LoVo (cell line): ENCODE measurements around the gene ORAI1.
"Not testable (repeated sequence)": the region's sequence is repeated elsewhere in the genome, so short reads cannot be mapped to it uniquely, and the experiment has no call there.

Experiments used
- DNase-seq: peaks from one replicate; pipeline ENCODE4 v3.0.0-alpha.2; 2016; ENCODE audit warnings: low spot score

ORAI1 gene

DNA sequence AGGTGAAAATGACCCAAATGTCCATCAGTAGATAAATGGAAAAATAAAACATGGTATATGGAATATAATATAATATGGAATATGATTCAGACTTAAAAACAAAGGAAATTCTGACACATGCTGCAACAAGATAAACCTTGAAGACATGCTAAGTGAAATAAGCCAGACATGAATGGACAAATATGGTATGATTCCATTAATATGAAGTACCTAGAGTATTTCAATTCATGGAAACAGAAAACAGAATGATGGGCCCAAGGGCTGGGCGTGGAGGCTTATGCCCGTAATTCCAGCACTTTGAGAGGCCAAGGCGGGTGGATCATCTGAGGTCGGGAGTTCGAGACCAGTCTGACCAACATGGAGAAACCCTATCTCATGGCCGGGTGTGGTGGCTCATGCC, 22.7 kb upstream of the ORAI1 start:
- DNase-seq: no peak

- DNase-seq: no peak
These were observed 18.0 kb upstream of the ORAI1 start for GRCh38 chr12:121608301-121608700.

DNA sequence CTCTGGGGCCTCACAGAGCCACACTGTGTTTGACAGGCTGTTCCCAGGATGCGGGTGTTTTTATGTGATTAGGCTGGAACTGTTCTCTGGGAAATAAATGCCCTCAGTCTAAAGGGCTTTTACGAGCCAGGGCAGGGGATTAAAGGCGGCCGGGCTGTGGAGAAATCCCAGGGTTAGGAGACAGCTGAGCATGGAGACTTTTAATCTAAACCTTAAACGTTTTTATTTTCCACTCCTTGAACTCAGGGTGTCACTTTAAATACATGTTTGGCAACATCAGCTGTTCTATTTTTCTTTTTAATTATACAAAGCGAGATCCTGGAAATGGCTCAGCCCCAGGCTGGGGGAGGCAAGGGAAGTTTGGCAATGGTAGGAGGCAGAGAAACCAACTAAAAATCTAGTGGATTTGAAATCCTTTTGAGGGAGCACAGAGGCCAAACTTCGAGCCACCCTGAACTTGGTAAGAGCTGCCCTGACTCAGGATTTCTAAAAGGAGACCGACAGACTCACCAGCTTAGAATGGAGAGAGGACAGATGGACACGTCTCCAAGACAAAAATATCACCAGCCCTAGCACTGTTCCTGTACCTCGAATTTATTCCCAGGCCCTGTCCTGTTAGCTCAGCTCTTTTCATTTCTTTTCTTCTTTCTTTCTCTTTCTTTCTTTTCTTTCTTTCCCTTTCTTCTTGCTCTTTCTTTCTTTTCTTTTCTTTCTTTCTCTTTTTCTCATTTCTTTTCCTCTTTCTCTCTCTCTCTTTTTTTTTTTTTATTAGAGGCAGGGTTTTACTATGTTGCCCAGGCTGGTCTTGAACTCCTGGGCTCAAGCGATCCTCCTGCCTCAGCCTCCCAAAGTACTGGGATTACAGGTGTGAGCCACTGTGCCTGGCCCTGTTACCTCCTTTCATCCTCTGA, 15.8 kb upstream of the ORAI1 start:
- DNase-seq: no peak

DNA sequence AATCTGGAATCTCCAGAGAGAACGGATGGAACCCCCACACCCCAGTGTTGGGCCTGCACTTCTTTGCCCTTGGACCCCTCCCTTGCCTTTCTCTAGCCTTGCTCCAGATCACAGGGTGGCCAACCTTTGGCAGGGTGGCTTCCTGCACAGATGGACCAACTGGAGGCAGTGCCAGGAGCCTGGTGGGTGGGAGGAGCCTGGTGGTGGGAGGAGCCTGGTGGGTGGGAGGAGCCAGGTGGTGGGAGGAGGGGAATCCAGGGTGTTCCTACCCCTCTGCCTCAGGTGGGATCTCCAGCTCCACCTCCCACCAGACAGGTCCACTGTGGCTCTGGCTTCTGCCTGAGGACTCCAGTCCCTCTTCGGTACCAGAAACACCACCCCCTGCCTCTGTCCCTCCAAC, 15.0 kb upstream of the ORAI1 start:
- DNase-seq: no peak

DNA sequence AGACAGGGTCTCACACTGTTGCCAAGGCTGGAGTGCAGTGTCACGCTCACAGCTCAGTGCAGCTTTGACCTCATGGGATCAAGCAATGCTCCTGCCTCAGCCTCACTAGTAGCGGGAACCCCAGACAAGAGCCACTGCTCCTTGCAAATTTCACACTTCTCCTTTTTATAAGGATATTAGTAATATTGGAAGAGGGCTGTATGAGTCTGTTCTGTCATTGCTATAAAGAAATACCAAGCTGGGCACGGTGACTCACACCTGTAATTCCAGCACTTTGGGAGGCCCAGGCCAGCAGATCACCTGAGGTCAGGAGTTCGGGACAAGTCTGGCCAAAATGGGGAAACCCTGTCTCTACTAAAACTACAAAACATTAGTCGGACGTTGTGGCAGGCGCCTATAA, 12.9 kb upstream of the ORAI1 start:
- no peak for DNase-seq

DNA sequence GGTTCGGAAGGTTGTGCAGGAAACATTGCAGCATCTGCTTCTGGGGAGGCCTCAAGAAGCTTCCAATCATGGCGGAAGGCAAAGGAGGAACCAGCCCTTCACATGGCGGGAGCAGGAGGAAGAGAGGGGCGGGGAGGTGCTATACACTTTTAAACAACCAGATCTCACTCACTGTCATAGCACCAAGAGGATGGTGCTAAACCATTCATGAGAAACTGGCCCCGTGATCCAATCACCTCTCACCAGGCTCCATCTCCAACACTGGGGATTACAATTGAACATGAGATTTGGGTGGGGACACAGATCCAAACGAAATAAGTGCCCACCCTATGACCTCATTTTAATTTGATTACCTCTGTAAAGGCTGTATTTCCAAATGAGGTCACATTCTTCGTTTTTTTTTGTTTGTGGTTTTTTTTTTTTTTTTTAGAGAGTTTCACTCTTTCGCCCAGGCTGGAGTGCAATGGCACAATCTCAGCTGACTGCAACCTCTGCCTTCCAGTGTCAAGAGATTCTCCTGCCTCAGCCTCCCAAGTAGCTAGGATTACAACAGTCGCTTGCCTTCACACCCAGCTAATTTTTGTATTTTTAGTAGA, 11.4 kb upstream of the ORAI1 start:
- no peak for DNase-seq

DNA sequence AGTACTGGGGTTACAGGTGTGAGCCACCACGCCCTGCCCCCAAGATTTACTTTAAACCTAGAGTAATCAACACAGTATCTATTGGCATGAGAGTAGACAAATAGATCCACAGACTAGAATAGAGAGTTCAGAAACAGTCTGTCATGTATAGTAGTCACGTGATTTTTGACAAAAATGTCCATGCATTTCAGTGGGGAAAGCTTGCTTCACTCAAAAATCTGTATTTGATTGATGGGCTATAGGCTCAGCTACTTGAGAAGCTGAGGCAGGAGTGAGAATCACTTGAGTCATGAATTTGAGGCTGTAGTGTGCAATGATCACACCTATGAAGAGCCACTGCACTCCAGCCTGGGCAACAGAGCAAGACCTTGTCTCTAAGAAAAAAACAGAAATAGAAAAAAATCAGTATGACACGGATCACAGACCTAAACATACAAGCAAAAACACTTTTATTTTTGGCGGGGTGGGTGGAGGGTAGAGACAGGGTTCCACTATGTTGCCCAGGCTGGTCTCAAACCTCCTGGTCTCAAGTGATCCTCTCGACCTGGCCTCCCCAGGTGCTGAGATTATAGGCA, 7.6 kb upstream of the ORAI1 start:
- no peak for DNase-seq

DNA sequence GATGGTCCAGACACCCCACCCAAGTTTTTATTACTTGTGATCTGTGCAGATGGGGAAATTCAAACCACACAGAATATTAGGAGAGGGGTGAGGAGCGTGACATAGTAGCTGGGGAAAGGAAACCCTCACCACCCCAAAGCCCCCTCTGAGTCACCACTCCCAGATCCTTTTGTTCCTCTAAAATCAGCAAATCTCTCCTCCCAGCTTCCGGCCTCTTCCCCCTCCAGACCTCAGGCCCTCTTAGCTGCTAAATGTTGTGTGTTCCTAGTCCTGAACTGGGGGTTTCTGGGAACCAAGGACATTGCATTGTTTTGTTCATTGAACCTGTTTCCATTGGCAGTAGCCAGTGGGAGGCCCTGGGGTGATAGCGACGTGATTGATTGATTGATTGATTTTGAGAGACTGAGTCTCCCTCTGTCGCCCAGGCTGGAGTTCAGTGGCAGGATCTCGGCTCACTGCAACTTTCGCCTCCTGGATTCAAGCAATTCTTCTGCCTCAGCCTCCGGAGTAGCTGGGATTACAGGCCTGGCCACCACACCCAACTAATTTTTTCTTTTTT, 5.9 kb upstream of the ORAI1 start:
- no peak for DNase-seq

GRCh38 chr12:121626853-121627640, 717 bp downstream of the ORAI1 start:
- DNase-seq: peak; percentile 61

- peak; percentile 18 for DNase-seq
These were observed 1.7 kb downstream of the ORAI1 start for GRCh38 chr12:121628037-121628436.

GRCh38 chr12:121628536-121628935, 2.2 kb downstream of the ORAI1 start:
- DNase-seq: no peak

- DNase-seq: no peak
These were observed 4.5 kb downstream of the ORAI1 start for GRCh38 chr12:121630791-121631355.

DNA sequence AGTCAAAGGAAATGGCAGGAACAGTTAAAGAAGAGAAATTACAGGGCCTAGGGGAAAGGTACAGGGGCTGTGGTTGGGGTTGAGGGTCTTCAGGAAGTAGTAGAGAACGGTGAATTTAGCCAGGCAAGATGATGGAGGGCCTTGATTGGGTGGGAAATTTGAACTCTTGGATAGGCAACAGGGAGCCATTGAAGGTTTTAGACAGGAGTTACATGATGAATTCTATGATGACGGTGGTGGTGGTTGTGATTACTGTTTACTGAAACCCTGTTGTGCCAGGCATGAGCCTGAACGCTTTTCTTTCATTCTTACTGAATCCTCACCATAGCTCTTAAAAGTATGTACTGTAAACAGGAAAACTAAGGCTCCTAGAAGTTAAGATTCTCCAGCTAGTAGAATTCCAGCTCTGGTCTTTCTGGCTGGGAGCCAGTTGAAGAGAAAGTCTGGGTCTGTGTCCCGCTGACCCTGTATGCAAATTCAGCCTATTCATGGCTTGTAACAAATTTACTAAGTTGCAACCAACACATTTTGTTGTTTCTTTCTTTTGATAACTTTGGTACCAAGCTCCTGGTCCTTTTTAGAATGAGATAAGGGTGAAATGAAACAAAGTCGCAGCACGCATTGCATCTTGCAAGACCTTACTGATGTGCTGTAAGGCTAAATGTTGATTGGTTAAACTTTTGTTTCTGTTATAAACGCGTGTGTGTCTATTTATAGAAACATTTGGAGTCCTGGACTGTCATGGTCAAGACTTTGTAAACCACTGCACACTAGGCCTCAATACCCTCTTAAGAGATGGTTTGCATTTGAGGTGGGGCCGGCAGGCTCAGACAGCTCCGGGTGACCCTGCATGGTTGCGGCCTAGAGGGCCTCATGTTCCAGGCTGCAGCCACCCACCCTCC, 6.0 kb downstream of the ORAI1 start:
- no peak for DNase-seq

- not testable (repeated sequence) for DNase-seq
These were observed 7.5 kb downstream of the ORAI1 start for GRCh38 chr12:121633833-121634196.

- no peak for DNase-seq
These were observed 8.5 kb downstream of the ORAI1 start for GRCh38 chr12:121634836-121635235.

DNA sequence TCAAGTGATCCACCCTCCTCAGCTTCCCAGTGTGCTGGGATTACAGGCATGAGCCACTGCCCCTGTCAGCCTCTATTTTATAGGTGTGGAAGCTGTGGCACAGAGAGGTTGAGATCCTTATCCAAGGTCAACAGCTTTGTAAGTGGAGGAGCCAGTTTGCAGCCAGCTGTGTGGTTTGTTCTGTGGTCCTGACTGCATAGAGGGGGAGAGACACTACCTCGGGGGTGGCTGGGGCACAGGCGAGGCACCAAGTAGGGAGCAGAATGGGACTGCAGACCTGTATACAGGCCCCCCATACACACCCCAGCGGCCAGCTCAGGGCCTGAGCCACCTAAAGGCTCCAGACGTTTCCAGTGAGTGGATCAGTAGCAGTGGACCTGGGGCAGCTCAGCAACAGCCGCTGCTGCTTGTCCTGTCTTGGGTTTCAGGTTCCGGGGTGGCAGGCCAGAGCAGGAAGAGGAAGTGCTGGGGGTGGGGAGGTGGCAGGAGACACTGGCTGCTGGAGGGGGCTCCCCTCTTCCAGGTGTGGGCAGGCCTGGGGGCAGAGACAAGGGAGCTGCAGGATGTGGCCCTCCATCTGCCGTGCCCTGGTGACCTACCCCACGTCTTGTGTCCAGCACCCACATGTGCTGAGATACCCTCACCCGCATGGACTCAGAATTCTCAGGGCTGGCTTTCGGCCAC, 11.0 kb downstream of the ORAI1 start:
- no peak for DNase-seq

DNA sequence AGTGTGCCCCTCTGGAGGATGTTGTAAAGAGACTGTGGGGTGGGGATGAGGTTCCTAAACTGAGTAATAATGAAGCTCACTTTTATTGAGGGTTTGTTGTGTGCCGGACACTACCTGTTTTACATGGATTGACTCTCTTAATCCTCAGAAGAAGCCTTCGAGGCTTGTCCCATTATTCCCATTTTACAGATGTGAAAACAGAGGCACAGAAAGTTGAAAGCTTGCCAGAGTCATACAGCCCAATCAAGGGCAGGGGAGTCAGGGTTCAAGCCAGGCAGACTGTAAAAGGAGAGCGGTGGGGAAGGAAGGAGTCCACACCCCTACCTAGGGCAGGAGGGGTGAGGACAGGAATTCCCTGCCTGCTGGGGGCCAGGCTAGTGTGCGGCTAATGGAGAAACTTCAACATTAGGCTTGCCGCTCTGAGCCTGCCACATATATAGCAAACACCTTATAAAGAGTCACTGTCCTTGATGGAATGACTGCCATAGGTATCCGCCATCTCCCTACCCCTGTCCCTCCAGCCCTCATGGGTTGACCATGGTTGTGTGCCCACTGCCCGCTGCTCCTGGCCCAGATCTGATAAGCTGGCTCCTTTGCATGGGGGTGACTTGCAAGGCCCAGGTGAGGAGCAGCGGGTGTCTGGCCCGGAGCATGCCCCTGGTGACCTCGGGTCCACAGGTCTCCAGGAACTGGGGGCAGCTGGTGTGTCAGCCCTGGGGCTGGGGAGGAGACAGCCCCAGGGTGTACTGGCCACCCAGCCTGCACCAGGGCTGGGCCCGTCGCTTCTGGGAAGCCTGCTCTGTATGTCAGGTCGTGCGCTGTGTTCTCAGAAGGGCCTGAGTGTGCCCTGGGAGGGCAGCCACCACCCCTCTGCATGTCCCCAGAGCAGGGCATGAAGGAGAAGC, 12.2 kb downstream of the ORAI1 start:
- DNase-seq: no peak

GRCh38 chr12:121641343-121641630, 15.0 kb downstream of the ORAI1 start:
- DNase-seq: no peak

DNA sequence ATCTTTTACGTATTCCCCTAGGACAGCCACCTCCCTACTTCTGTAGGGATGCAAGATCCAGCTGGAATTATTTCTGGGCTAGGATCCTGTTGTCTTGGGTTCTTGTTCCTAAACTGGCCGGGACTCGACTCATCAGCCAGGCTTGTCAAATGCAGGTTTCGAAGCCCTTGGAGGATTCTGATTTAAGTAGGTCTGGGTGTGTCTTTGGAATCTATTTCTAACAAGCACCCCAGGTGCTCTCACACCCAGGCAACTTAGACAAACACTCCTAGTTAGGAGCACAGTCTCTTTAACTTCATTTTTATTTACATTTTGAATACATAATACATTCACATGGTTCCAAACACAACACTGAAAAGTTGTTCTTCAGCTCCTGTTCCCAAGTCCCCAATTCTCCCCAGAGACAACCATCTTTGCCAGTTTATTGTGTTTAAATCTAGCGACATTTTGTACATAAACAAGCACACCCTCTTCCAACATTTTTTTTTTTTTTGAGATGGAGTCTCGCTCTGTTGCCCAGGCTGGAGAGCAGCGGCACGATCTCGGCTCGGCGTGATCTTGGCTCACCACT, 22.2 kb downstream of the ORAI1 start:
- DNase-seq: no peak
